Activated T-helper 1 cell treated with anti-CD3 and anti-CD28 coated beads, Interleukin-12 subunit alpha, Interleukin-12 subunit beta, Interleukin-2, Interleukin-4 antibody, amounts not matched to agents 30 ng/mL and 10 ng/mL and 1 ng/mL, durations not matched to agents 14 hours and 24 hours and 36 hours (primary cell): Measurements from ENCODE around the gene TMEM14B. TPM values are rescaled to one million over a fixed set of nuclear protein-coding genes. Genes with fewer than 3 reads are reported as not detected.
"Not testable (repeated sequence)": the region's sequence is repeated elsewhere in the genome, so short reads cannot be mapped to it uniquely, and the experiment has no call there.

Experiments
- DNase-seq: peaks from one replicate; pipeline ENCODE4 v3.0.0; 2021; ENCODE audit warnings: low spot score
- H3K27ac Mint-ChIP-seq: one replicate; pipeline ENCODE4 v1.8.0; 2021; ENCODE audit warnings: mild to moderate bottlenecking, mixed read lengths
- H3K27me3 Mint-ChIP-seq: one replicate; pipeline ENCODE4 v1.8.0; 2022; ENCODE audit warnings: mild to moderate bottlenecking, moderate library complexity, mixed read lengths; ENCODE audit not compliant: insufficient read depth
- H3K36me3 Mint-ChIP-seq: one replicate; pipeline ENCODE4 v1.8.0; 2021; ENCODE audit warnings: low read depth, mixed read lengths
- H3K4me1 Mint-ChIP-seq: one replicate; pipeline ENCODE4 v1.8.0; 2021; ENCODE audit warnings: low read depth, mixed read lengths
- H3K4me3 Mint-ChIP-seq: one replicate; pipeline ENCODE4 v1.8.0; 2021; ENCODE audit warnings: mild to moderate bottlenecking, moderate library complexity, mixed read lengths
- H3K9me3 Mint-ChIP-seq: one replicate; pipeline ENCODE4 v1.8.0; 2021; ENCODE audit warnings: mixed read lengths
- intact Hi-C: fragments of 100-400 bp; cut with micrococcal nuclease; formaldehyde crosslinking; loops from one replicate; pipeline ENCODE4 v1.15.1; 2024
- total RNA-seq: library from RNA; stranded (reverse); gene quantifications from 2 replicates; pipeline ENCODE4 v1.2.3, GENCODE V29; 2022

Gene TMEM14B
- total RNA-seq = 82.1 and 83.7 TPM in 2 replicates

DNA sequence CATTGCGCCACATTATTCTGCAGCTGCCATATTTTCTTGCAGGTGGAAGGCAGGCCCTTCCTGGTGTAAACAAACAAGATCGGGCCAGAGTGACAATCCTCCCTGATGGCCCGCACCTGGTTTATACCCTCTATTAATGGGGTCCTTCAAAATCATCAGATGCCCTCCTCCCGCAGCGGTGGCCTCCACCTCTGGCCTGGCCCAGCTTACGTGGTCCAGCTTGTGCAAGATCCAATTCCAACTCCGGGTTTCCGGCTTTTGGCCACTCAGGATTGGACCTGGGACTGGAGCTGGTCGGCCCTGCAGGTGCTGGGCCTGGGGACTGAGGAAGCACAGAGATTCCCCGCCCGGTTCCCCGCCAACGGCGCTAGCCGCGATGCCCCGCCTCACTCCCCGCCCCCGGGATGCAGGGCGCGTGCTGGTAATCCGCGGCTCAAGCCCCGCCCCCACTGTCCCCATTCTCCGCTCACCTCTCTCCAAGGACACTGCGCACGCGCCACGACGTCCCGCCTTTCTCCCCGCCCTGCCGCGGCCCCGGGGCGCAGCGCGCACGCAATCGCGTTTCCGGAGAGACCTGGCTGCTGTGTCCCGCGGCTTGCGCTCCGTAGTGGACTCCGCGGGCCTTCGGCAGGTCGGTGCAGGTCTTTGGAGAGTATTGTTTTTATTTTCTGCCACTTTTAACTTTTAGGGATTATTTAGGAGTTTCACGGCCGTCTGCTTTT is at the start of gene TMEM14B:
TMEM14B (plus strand) TSS at position 555 of the 722 bp plus-strand sequence. CDS start 1,441 bp downstream, outside the sequence.
- Mint-ChIP-seq H3K9me3 (no peaks in the 10 kb centered on the region), H3K27ac (peak within 1 kb of the TSS; percentile 94), H3K27me3 (no peaks in the 10 kb centered on the region), H3K4me1 (peaks cover 52% of the 10 kb centered on the region), H3K4me3 (peak within 1 kb of the TSS; percentile 93), H3K36me3 (peaks cover 25% of the 10 kb centered on the region)
- peak; percentile 100 for DNase-seq
- intact Hi-C loops = loop anchor here (1.0 to 2.0 kb wide), 7 partner anchors 24 to 346 kb away; partner anchors contain the start of genes C6orf52, MAK, PAK1IP1 and SMIM13

DNA sequence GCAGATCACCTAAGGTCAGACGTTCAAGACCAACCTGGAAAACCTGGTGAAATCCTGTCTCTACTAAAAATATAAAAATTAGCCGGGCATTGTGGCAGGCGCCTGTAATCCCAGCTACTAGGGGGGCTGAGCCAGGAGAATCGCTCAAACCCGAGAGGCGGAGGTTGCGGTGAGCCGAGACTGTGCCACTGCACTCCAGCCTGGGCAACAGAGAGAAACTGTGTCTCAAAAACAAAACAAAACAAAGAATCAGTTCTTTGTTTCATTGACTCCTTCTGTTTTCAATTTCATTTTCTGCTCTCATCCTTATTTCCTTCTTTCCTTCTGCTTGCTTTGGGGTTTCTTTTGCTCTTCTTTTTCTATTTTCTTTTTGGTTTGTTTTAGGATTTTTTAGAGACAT is 33.6 kb upstream of the TMEM14B start:
- Mint-ChIP-seq H3K9me3 (peaks cover 11% of the 10 kb centered on the region), H3K36me3 (peaks cover 21% of the 10 kb centered on the region), H3K4me1 (peaks cover 24% of the 10 kb centered on the region), H3K27ac (no peak overlapping the region), H3K4me3 (no peak overlapping the region), H3K27me3 (no peaks in the 10 kb centered on the region)
- DNase-seq = no peak
- intact Hi-C loops = no loop called here

DNA sequence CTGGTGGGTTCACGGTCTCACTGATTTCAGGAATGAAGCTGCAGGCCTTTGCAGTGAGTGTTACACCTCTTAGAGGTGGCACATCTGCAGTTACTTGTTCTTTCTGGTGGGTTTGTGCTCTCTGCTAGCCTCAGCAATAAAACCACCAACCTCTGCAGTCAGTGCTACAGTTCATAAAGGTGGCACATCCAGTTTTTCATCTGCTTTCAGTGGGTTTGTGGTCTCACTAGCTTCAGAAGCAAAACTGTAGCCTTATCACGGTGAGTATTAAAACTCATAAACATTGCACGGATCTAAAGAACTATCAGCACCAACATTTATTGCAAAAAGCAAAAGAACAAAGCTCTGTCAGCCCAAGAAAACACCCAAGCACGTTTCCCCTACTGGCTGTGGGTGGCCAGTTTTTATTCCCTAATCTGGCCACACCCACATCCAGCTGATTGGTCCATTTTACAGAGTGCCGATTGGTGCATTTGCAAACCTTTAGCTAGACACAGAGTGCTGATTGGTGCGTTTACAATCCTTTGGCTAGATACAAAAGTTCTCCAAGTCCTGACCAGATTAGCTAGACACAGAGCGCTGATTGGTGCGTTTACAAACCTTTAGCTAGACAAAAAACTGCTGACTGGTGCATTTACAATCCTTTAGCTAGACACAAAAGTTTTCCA is 28.2 kb upstream of the TMEM14B start:
- H3K36me3 Mint-ChIP-seq = peaks cover 9% of the 10 kb centered on the region
- intact Hi-C loops = no loop called here

DNA sequence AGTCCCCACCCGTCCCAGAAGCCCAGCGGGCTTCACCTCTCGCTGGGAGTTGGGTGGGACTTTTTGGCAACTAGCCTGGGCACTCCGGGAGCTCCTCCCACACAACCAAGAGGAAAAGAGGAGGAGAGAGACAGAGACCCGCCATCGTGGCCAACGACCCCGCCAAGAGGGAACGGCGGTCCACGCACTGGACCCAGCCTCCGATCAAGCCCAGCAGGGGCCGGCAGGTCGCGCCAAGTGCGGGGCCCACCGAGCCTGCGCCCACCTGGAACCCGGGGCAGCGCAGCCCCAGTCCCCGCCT is 27.7 kb upstream of the TMEM14B start:
- Mint-ChIP-seq H3K4me3 (peak overlapping the region; percentile 89), H3K27me3 (no peaks in the 10 kb centered on the region)
- intact Hi-C loops = no loop called here

More for the DNA sequence above, 28.2 kb upstream of the TMEM14B start:
- H3K4me3 Mint-ChIP-seq = peak overlapping the region; percentile 89
- H3K27me3 Mint-ChIP-seq = no peaks in the 10 kb centered on the region
- peaks cover 49% of the 10 kb centered on the region for H3K4me1 Mint-ChIP-seq
- peak; percentile 45 for DNase-seq
- H3K9me3 Mint-ChIP-seq = peaks cover 14% of the 10 kb centered on the region
- H3K27ac Mint-ChIP-seq = peak overlapping the region; percentile 86

GRCh38 chr6:10720265-10720959 is 27.2 kb upstream of the TMEM14B start:
- Mint-ChIP-seq H3K4me3 (peak overlapping the region; percentile 91), H3K27ac (peak overlapping the region; percentile 93), H3K4me1 (peaks cover 51% of the 10 kb centered on the region), H3K9me3 (peaks cover 14% of the 10 kb centered on the region), H3K27me3 (no peaks in the 10 kb centered on the region), H3K36me3 (peaks cover 12% of the 10 kb centered on the region)
- intact Hi-C loops = no loop called here
- DNase-seq = peak; percentile 63

More for the DNA sequence above, 27.7 kb upstream of the TMEM14B start:
- Mint-ChIP-seq H3K9me3 (peaks cover 14% of the 10 kb centered on the region), H3K27ac (peak overlapping the region; percentile 86), H3K4me1 (peaks cover 47% of the 10 kb centered on the region), H3K36me3 (peaks cover 9% of the 10 kb centered on the region)
- DNase-seq = no peak

- intact Hi-C loops, DNase-seq, H3K27me3 Mint-ChIP-seq: not testable (repeated sequence)
- peak overlapping the region; percentile 93 for H3K27ac Mint-ChIP-seq
- H3K9me3 Mint-ChIP-seq = peaks cover 14% of the 10 kb centered on the region
- peaks cover 16% of the 10 kb centered on the region for H3K36me3 Mint-ChIP-seq
- H3K4me1 Mint-ChIP-seq = peaks cover 55% of the 10 kb centered on the region
- H3K4me3 Mint-ChIP-seq = peak overlapping the region; percentile 91
These were observed 26.4 kb upstream of the TMEM14B start for GRCh38 chr6:10720960-10721849.

DNA sequence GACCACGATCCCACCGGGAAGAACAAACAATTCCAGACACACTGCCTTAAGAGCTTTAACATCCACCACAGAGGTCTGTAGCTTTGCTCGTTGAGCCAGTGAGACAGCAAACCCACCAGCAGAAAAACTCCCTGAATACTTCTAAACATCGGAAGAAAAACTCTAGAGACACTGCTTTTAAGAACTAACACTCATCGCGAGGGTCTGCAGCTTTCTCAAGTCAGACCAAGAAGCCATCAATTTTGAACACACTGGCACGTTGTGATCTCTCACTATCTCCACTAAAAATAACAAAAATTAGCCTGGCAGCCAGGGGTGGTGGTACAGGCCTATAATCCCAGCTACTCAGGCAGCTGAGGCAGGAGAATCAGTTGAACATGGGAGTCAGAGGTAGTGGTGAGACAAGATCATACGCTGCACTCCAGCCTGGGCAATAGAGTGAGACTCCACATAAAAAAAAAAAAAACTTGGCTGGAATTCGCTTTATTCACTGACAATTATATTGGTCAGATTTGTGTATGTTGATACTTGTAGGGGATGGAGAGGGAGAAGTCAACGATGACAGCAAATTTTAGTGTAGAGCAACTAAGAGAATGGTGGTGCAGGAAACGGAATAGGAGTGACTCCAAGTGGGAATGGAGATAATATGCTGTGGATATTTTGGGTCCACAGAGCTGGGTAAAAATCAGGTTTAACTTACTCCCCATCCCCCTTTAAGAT is 25.6 kb upstream of the TMEM14B start:
- Mint-ChIP-seq H3K36me3 (peaks cover 18% of the 10 kb centered on the region), H3K4me3 (peak overlapping the region; percentile 91), H3K4me1 (peaks cover 55% of the 10 kb centered on the region), H3K27me3 (no peaks in the 10 kb centered on the region), H3K9me3 (peaks cover 14% of the 10 kb centered on the region), H3K27ac (peak overlapping the region; percentile 93)
- no peak for DNase-seq
- intact Hi-C loops = no loop called here

DNA sequence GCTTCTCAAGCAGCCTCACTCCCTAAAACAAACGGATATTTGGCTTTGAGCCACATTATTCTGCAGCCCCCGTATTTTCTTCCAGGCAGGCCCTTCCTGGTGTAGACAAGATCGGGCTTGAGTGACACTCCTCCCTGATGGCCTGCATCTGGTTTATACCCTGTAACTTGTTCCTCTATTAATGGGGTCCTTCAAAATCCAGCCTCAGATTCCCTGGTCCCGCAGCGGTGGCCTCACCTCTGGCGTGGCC is 25.1 kb upstream of the TMEM14B start:
- peak overlapping the region; percentile 93 for H3K27ac Mint-ChIP-seq
- intact Hi-C loops = no loop called here
- DNase-seq = no peak
- H3K4me1 Mint-ChIP-seq = peaks cover 55% of the 10 kb centered on the region
- H3K9me3 Mint-ChIP-seq = peaks cover 14% of the 10 kb centered on the region
- H3K36me3 Mint-ChIP-seq = peaks cover 19% of the 10 kb centered on the region
- peak overlapping the region; percentile 91 for H3K4me3 Mint-ChIP-seq
- H3K27me3 Mint-ChIP-seq = no peaks in the 10 kb centered on the region

GRCh38 chr6:10722820-10723566 is 24.6 kb upstream of the TMEM14B start, which contains the start of gene TMEM14C:
Gene TMEM14C, plus strand, starts transcription at chr6:10723070. Its CDS starts 1,544 bp downstream, at chr6:10724614.
- Mint-ChIP-seq H3K4me1 (peaks cover 55% of the 10 kb centered on the region), H3K36me3 (peaks cover 16% of the 10 kb centered on the region), H3K9me3 (peaks cover 9% of the 10 kb centered on the region), H3K4me3 (peak within 1 kb of the TSS; percentile 91), H3K27ac (peak within 1 kb of the TSS; percentile 93), H3K27me3 (no peaks in the 10 kb centered on the region)
- intact Hi-C loops = loop anchor here (1.0 kb wide), 7 partner anchors 24 to 370 kb away; partner anchors contain the start of genes C6orf52, MAK, PAK1IP1 and SMIM13
- peak; percentile 88 for DNase-seq

GRCh38 chr6:10723567-10723881 is 24.1 kb upstream of the TMEM14B start:
- peaks cover 6% of the 10 kb centered on the region for H3K9me3 Mint-ChIP-seq
- H3K27ac Mint-ChIP-seq = peak overlapping the region; percentile 93
- H3K4me1 Mint-ChIP-seq = peaks cover 53% of the 10 kb centered on the region
- no peaks in the 10 kb centered on the region for H3K27me3 Mint-ChIP-seq
- intact Hi-C loops = loop anchor here (1.0 kb wide), 7 partner anchors 24 to 370 kb away; partner anchors contain the start of genes C6orf52, MAK, PAK1IP1 and SMIM13
- peaks cover 15% of the 10 kb centered on the region for H3K36me3 Mint-ChIP-seq
- DNase-seq = no peak
- H3K4me3 Mint-ChIP-seq = peak overlapping the region; percentile 91

- Mint-ChIP-seq H3K9me3 (no peaks in the 10 kb centered on the region), H3K4me3 (peak overlapping the region; percentile 9), H3K36me3 (peaks cover 16% of the 10 kb centered on the region), H3K4me1 (peaks cover 44% of the 10 kb centered on the region), H3K27me3 (no peaks in the 10 kb centered on the region), H3K27ac (no peak overlapping the region)
- intact Hi-C loops = no loop called here
- DNase-seq = no peak
These were observed 22.6 kb upstream of the TMEM14B start for GRCh38 chr6:10725044-10725443.
